Measurements from ENCODE around the gene KCNK13.

DNA sequence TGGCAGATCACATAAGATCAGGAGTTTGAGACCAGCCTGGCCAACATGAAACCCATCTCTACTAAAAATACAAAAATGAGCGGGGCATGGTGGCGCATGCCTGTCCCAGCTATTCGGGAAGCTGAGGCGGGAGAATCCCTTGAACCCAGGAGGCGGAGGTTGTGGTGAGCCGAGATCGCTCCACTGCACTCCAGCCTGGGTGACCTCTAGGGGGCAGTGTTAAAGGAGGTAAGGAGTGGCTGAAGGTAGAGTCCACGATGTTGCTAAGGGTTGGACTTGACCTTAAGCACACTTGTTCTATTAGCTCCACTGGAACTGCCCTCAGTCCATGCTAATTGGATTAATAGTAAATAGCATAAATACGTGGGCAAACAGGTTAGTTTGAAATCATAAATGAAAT, 132.1 kb downstream of the KCNK13 start:
- TF ChIP-seq TAF1 (IDR thresholded peaks at IDR 0.05; ENCODE audit: low read depth, low read length) (no peak), POLR2AphosphoS5 (IDR thresholded peaks at IDR 0.05; ENCODE audit: low read depth, low read length) (no peak), POU2F2 (IDR thresholded peaks at IDR 0.05; ENCODE audit: low read depth, low read length) (no peak), POLR2A (IDR thresholded peaks at IDR 0.05; ENCODE audit: low read depth, low read length) (no peak), SPI1 (IDR thresholded peaks at IDR 0.05; ENCODE audit: low read depth, low read length) (no peak)
